Thymus (tissue), 11 donors: Measurements from ENCODE around the gene RIPOR3. TPM values are rescaled to one million over a fixed set of nuclear protein-coding genes. Genes with fewer than 3 reads are reported as not detected.
"Not testable (repeated sequence)": the region's sequence is repeated elsewhere in the genome, so short reads cannot be mapped to it uniquely, and the experiment has no call there.

ENCODE experiments used
- DNase-seq, 9 donors: peaks; one replicate each; pipeline ENCODE4 v3.0.0-alpha.2; 2013; ENCODE audit warnings: low spot score in 9 of 9, low read depth in 6 of 9, missing footprints in 1 of 9
- H3K27ac ChIP-seq, 2 donors: one replicate each; pipeline ENCODE4 v1.5.1; 2013; ENCODE audit warnings: control low read depth in 1 of 2, low read depth in 1 of 2, low read length in 1 of 2, mild to moderate bottlenecking in 1 of 2, moderate library complexity in 1 of 2
- H3K27me3 ChIP-seq, 2 donors: one replicate each; pipeline ENCODE4 v1.5.1; 2013; ENCODE audit warnings: low read length in 1 of 2; ENCODE audit not compliant: control insufficient read depth in 2 of 2, insufficient read depth in 1 of 2
- H3K36me3 ChIP-seq, 2 donors: one replicate each; pipeline ENCODE4 v1.5.1; 2013; ENCODE audit warnings: low read length in 1 of 2, mild to moderate bottlenecking in 1 of 2, moderate library complexity in 1 of 2; ENCODE audit not compliant: control insufficient read depth in 2 of 2, insufficient read depth in 2 of 2
- H3K4me1 ChIP-seq, 2 donors: one replicate each; pipeline ENCODE4 v1.5.1; 2013; ENCODE audit warnings: low read length in 2 of 2; ENCODE audit not compliant: control insufficient read depth in 2 of 2, insufficient read depth in 2 of 2
- H3K4me3 ChIP-seq, 2 donors: one replicate each; pipeline ENCODE4 v1.5.1; 2013; ENCODE audit warnings: low read length in 2 of 2, control low read depth in 1 of 2, mild to moderate bottlenecking in 1 of 2
- H3K9me3 ChIP-seq, 2 donors: one replicate each; pipeline ENCODE4 v1.5.1; 2013; ENCODE audit warnings: low read length in 1 of 2, mild to moderate bottlenecking in 1 of 2; ENCODE audit not compliant: control insufficient read depth in 2 of 2, insufficient read depth in 1 of 2
- WGBS: extraction: QIAGEN DNeasy Blood & Tissue Kit; methylation state at CpG from one replicate; pipeline ENCODE4 v1.1.7; 2013; 5-methylcytosine and 5-hydroxymethylcytosine counted together
- polyA plus RNA-seq: library from polyadenylated mRNA; stranded (reverse); fragments of 200-250 nt; gene quantifications from one replicate; pipeline ENCODE4 v1.2.3, GENCODE V29; 2013
- total RNA-seq: library from RNA; stranded (reverse); fragments of 120-200 nt; gene quantifications from one replicate; pipeline ENCODE4 v1.2.4, GENCODE V29; 2013
- donor health status: healthy.

The RIPOR3 gene
- total and polyA plus RNA-seq, 2 donors, result 12.2 to 23.4 TPM

DNA sequence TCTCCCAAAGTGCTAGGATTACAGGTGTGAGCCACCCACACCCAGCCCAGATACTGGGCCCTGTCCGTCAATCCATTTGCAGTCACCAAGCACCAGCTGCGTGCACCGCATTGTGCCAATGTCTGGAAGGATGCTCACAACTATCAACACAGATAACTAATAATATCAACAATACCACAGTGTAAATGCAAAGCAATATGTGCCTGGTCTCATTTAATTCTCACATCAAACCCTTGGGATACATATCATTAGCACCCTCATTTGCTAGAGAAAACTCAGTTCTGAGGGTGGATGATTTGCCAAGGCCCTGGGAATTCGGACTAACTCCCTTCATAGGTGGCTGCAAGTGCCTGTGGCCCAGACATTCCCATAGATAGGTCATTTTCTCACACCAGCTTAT, 14.5 kb downstream of the RIPOR3 start:
- Histone ChIP-seq H3K9me3 (no peaks in the 10 kb centered on the region), H3K27ac (no peak overlapping the region), H3K36me3 (no peaks in the 10 kb centered on the region), H3K4me1 (peaks cover 0 to 4% of the 10 kb centered on the region in 2 donors), H3K27me3 (no peaks in the 10 kb centered on the region), H3K4me3 (no peak overlapping the region)
- 96% methylated on average over 4 of the region's 4 CpGs for WGBS
- no peak for DNase-seq

DNA sequence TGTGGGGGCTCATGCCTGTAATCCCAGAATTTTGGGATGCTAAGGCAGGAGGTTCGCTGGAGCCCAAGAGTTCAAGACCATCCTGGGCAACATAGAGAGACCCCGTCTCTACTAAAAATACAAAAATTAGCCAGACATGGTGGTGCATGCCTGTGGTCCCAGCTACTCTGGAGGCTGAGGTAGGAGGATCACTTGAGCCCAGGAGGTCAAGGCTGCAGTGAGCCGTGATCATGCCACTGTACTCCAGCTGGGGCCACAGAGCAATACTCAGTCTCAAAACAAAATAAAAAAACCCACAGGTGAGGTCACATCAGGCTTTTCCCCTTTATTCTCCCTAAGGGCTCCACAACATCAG, 15.0 kb downstream of the RIPOR3 start:
- not testable (repeated sequence) for H3K9me3 ChIP-seq, H3K27me3 ChIP-seq, H3K4me1 ChIP-seq, H3K36me3 ChIP-seq, H3K4me3 ChIP-seq, DNase-seq, H3K27ac ChIP-seq
- WGBS, result 97% methylated on average over 3 of the region's 3 CpGs

DNA sequence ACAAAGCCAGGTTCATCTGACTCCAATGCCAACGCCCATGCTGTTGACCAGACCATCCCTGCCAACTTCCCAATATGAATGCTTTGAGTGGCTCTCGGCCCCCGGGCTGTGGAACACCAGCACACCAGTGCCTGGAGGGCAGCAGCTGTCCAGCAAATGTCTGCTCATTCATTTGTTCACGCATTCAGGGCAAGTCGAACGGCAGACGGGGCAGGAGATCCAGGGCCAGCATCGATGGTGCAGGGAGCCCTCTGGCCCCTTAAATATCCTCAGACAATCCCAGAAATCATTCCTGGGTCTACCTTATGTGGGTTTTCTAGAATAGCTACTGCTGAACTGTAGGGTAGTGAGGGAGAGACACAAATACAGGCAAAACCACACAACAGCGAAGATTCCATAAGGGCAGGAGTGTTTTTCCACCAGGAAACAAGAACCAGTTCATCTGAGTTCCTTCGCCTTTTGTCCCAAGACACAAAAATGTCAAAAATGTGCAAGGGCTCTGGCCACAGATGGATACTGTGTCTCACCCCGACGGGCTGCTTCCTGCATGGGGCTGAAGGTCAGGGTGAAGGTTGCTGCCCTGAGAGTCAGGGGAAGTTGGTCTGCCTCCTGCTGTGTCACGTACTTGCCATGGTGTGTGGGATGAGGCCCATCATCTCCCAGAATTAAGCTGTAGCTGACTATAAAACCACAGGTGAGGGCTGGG, 15.5 kb downstream of the RIPOR3 start:
- H3K9me3 ChIP-seq, result no peaks in the 10 kb centered on the region
- DNase-seq, result no peak
- H3K27me3 ChIP-seq, result no peaks in the 10 kb centered on the region
- H3K4me3 ChIP-seq, result no peak overlapping the region
- no peak overlapping the region for H3K27ac ChIP-seq
- H3K36me3 ChIP-seq, result no peaks in the 10 kb centered on the region
- H3K4me1 ChIP-seq, result peaks cover 0 to 4% of the 10 kb centered on the region in 2 donors
- 70% methylated on average over 13 of the region's 13 CpGs for WGBS

DNA sequence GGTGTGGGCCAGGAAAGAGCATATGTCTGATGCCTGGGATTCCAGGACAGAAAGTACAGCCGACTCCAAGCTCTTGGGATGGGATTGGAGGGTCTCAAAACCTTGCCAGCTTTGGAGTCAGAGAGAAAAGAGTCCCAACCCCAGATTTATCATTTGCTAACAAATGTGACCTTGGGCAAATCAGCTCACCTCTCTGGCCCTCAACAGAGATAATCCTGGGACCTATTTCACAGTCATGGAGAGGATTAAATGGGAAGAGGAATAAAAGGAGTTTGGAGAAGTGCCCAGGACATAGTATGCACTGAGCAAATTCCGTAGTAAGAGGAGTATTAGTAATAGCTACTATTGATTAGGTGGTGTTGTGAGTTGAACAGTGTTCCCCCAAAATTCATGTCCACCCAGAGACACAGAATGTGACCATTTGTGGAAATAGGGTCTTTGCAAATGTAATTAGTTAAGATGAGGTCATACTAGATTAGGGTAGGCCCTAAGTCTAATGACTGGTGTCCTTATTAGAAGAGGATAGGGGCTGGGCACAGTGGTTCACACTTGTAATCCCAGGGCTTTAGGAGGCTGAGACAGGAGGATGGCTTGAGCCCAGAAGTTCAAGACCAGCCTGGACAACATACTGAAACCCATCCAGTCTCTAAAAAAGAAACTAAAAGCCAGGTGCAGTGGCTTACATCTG, 17.1 kb downstream of the RIPOR3 start:
- H3K27ac ChIP-seq, result no peak overlapping the region
- DNase-seq, result no peak
- WGBS, result 45% methylated on average over 2 of the region's 2 CpGs

DNA sequence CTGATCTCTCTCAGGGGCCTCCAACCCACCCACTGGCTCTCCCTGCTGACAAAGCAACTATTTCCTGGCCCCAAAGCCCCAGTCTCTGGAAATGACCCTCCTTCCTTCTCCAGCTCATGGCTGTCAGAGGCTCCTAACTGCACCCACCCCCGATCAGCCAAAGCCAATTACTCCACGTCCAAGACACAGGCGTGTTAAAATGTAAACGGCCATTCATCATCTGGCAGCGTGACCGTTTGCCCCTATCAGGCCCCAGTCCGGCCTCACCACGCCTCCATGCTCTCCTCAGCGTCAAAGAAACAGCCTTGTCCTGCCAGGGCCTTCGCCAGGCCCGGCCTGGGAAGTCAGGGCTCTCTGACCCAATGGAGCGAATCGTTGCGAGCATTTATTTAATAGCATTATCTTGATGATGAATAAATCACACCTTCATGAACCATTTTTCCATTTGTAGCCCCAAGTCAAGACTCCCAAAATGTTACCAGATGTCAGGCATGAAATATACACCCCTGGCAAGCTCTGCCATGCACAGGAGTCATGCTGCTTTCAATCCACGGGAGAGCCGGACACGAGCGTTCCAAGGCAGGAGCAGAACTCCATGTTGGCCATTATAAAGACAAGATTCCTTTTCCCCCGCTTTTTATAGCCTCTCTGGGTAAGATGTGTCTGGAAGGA, 17.7 kb downstream of the RIPOR3 start:
- no peak overlapping the region for H3K27ac ChIP-seq
- peaks cover 0 to 4% of the 10 kb centered on the region in 2 donors for H3K4me1 ChIP-seq
- DNase-seq, result no peak
- H3K27me3 ChIP-seq, result no peaks in the 10 kb centered on the region
- no peaks in the 10 kb centered on the region for H3K36me3 ChIP-seq
- WGBS, result 94% methylated on average over 19 of the region's 19 CpGs
- H3K4me3 ChIP-seq, result no peak overlapping the region
- no peaks in the 10 kb centered on the region for H3K9me3 ChIP-seq

More for the DNA sequence above, 17.1 kb downstream of the RIPOR3 start:
- no peak overlapping the region for H3K4me3 ChIP-seq
- no peaks in the 10 kb centered on the region for H3K36me3 ChIP-seq
- no peaks in the 10 kb centered on the region for H3K9me3 ChIP-seq
- H3K4me1 ChIP-seq, result peaks cover 0 to 4% of the 10 kb centered on the region in 2 donors
- no peaks in the 10 kb centered on the region for H3K27me3 ChIP-seq

DNA sequence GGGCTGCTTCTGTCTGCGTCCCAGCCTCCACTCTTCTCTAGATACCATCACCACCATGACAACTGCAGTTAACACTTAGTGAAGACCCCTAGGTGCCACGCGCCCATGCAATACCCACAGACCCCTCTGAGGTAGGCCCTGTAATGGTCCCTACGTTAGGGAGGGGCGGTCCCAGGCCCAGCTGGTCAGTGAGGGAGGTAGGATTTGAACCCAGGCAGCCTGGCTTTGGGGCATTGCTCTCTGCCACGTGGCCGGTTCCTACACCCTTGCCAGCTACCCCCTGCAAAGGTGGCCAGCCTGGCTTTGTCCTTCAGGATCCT, 18.2 kb downstream of the RIPOR3 start:
- H3K9me3 ChIP-seq, result no peaks in the 10 kb centered on the region
- no peak overlapping the region for H3K4me3 ChIP-seq
- no peak for DNase-seq
- H3K27me3 ChIP-seq, result no peaks in the 10 kb centered on the region
- H3K4me1 ChIP-seq, result peaks cover 0 to 4% of the 10 kb centered on the region in 2 donors
- 94% methylated on average over 7 of the region's 7 CpGs for WGBS
- no peaks in the 10 kb centered on the region for H3K36me3 ChIP-seq
- H3K27ac ChIP-seq, result no peak overlapping the region

DNA sequence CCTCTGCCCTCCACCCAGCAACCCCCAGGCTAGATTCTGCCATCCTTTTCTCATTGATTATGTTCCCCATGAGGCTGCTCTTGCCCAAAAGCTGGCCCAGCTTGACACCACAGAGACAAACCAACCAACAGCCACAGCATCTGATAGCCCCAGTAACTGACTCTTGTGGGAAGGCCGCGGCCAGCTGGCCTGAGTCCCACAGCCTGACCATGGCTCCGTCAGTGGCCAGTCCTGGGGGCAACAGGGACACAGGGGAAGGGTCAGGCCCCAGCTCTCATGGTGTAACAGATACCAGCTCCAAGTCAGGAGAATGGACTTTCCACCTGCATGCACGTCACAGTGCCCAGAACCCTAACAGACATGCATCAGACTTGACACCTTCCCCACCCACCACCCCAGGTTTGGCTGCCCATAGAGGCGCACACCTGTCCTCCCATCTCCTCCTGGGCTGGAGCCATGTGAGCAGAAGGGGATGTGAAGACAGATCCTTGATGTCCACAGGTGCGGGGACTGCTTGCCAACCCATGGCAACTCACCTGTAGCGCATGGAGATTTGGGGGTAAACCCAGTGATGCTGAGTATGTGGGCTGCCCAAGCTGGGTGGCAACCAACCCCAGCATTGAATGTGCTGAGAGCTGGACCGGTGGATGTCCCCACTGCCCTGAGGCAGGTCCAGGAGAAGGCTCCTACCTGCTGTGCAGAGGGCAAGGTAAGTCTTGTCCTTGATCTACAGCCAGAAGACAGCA, 18.8 kb downstream of the RIPOR3 start:
- no peak for DNase-seq
- H3K9me3 ChIP-seq, result no peaks in the 10 kb centered on the region
- no peaks in the 10 kb centered on the region for H3K36me3 ChIP-seq
- H3K4me3 ChIP-seq, result no peak overlapping the region
- H3K4me1 ChIP-seq, result peaks cover 0 to 4% of the 10 kb centered on the region in 2 donors
- H3K27ac ChIP-seq, result no peak overlapping the region
- H3K27me3 ChIP-seq, result no peaks in the 10 kb centered on the region
- WGBS, result 96% methylated on average over 8 of the region's 8 CpGs

DNA sequence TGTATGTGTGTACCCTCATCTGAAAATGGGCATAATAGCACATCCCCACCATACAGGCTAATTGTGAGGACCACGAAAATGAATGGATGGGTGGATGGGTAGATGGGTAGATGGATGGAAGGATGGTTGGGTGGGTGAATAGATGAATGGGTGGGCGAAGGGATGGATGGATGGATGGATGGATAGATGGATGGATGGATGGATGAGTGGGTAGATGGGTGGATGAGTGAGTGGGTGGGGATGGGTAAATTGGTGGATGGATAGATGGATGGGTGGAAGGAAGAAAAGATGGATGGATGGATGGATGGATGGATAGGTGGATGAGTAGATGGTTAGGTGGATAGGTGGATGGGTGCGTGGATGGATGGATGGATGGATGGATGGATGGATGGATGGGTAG, 19.7 kb downstream of the RIPOR3 start:
- Histone ChIP-seq H3K4me3 (no peak overlapping the region), H3K36me3 (no peaks in the 10 kb centered on the region), H3K4me1 (peaks cover 0 to 4% of the 10 kb centered on the region in 2 donors), H3K27ac (no peak overlapping the region), H3K9me3 (no peaks in the 10 kb centered on the region), H3K27me3 (no peaks in the 10 kb centered on the region)
- DNase-seq, result no peak
- WGBS, result 93% methylated on average over 3 of the region's 3 CpGs

DNA sequence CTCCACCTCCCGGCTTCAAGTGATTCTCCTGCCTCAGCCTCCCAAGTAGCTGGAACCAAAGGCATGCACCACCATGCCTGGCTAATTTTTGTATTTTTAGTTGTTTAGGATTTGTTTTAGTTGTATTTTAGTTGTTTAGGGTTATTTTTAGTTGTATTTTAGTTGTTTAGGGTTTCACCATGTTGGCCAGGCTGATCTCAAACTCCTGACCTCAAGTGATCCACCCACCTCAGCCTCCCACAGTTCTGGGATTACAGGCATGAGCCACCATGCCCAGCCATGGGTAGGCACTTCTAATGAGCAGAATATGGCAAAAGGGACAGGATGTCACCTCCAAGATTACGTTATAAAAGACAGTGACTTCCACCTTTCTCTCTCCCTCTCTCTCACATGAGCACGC, 20.3 kb downstream of the RIPOR3 start:
- not testable (repeated sequence) for DNase-seq, H3K4me3 ChIP-seq, H3K27ac ChIP-seq, H3K36me3 ChIP-seq, H3K4me1 ChIP-seq, H3K9me3 ChIP-seq, H3K27me3 ChIP-seq
- 65% methylated on average over 3 of the region's 3 CpGs for WGBS
